Subcutaneous abdominal adipose tissue (tissue), 5 donors: ENCODE measurements around the gene ZC2HC1B.
A peak's percentile ranks its signal among the peaks of the same experiment; 100 is the strongest.

Experiments used
- H3K27ac ChIP-seq: one replicate; pipeline ENCODE4 v1.7.0; 2013; ENCODE audit warnings: low read depth, mild to moderate bottlenecking, inconsistent platforms, low read length, moderate library complexity
- H3K27me3 ChIP-seq, 5 donors: one replicate each; pipeline ENCODE4 v1.7.0; 2013; ENCODE audit warnings: low read length in 5 of 5, inconsistent platforms in 1 of 5; ENCODE audit not compliant: control insufficient read depth in 5 of 5, insufficient read depth in 4 of 5
- H3K36me3 ChIP-seq, 5 donors: one replicate each; pipeline ENCODE4 v1.7.0; 2013; ENCODE audit warnings: low read length in 5 of 5; ENCODE audit not compliant: control insufficient read depth in 5 of 5, insufficient read depth in 5 of 5
- H3K4me1 ChIP-seq, 5 donors: one replicate each; pipeline ENCODE4 v1.7.0; 2013; ENCODE audit warnings: low read length in 5 of 5, mild to moderate bottlenecking in 3 of 5, moderate library complexity in 1 of 5; ENCODE audit not compliant: control insufficient read depth in 5 of 5, insufficient read depth in 5 of 5
- H3K4me3 ChIP-seq, 5 donors: one replicate each; pipeline ENCODE4 v1.7.0; 2013; ENCODE audit warnings: low read length in 5 of 5, low read depth in 1 of 5
- H3K9ac ChIP-seq, 5 donors: one replicate each; pipeline ENCODE4 v1.7.0; 2013; ENCODE audit warnings: low read length in 5 of 5, mild to moderate bottlenecking in 4 of 5, moderate library complexity in 3 of 5
- H3K9me3 ChIP-seq, 5 donors: one replicate each; pipeline ENCODE4 v1.7.0; 2013; ENCODE audit warnings: low read length in 5 of 5; ENCODE audit not compliant: control insufficient read depth in 5 of 5
- donor health status: healthy.
- donor health status: healthy.
- donor health status: healthy.
- donor health status: healthy.
- donor health status: healthy.

The ZC2HC1B gene

GRCh38 chr6:143882401-143882930, 18.2 kb downstream of the ZC2HC1B start:
- Histone ChIP-seq H3K9ac (no peak overlapping the region), H3K4me1 (no peaks in the 10 kb centered on the region), H3K36me3 (no peaks in the 10 kb centered on the region), H3K4me3 (no peak overlapping the region), H3K27me3 (no peaks in the 10 kb centered on the region), H3K9me3 (peaks cover 0 to 12% (median 8%) of the 10 kb centered on the region in 5 donors), H3K27ac (no peak overlapping the region)

GRCh38 chr6:143884216-143884900, 20.1 kb downstream of the ZC2HC1B start:
- Histone ChIP-seq H3K4me3 (no peak overlapping the region), H3K9ac (no peak overlapping the region), H3K27ac (no peak overlapping the region), H3K9me3 (no peaks in the 10 kb centered on the region), H3K27me3 (no peaks in the 10 kb centered on the region), H3K4me1 (no peaks in the 10 kb centered on the region), H3K36me3 (no peaks in the 10 kb centered on the region)

DNA sequence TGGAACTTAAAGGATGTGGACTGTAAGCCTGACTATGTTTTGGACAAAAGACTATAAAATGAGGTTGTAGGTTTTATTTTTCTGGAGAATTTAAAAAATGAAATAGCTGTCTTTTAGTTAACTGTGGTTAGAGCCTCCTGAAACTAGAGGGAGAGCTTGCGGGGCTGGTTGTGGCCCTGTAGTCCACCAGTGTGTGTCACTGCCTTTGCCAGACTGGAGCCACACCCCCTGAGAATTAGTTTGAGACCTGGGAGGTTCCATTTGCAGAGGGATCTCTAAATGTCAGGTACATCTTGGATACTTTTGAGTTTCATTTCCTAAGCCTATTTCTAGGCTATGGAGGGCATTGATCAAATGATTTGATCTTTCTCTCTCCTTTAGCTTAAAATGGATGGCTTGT, 20.8 kb downstream of the ZC2HC1B start:
- Histone ChIP-seq H3K9me3 (no peaks in the 10 kb centered on the region), H3K4me3 (no peak overlapping the region), H3K36me3 (no peaks in the 10 kb centered on the region), H3K27ac (no peak overlapping the region), H3K27me3 (no peaks in the 10 kb centered on the region), H3K4me1 (no peaks in the 10 kb centered on the region), H3K9ac (no peak overlapping the region)

GRCh38 chr6:143894655-143895054, 30.4 kb downstream of the ZC2HC1B start:
- Histone ChIP-seq H3K27me3 (no peaks in the 10 kb centered on the region), H3K4me3 (no peak overlapping the region), H3K9me3 (no peaks in the 10 kb centered on the region), H3K36me3 (no peaks in the 10 kb centered on the region), H3K4me1 (peaks cover 0 to 10% (median 0%) of the 10 kb centered on the region in 5 donors), H3K9ac (no peak overlapping the region), H3K27ac (no peak overlapping the region)

- no peaks in the 10 kb centered on the region for H3K36me3 ChIP-seq
- no peak overlapping the region for H3K9ac ChIP-seq
- no peaks in the 10 kb centered on the region for H3K9me3 ChIP-seq
- no peaks in the 10 kb centered on the region for H3K27me3 ChIP-seq
- H3K4me3 ChIP-seq: no peak overlapping the region
- peaks cover 0 to 10% (median under 1%) of the 10 kb centered on the region in 5 donors for H3K4me1 ChIP-seq
- H3K27ac ChIP-seq: no peak overlapping the region
Measured at GRCh38 chr6:143896126-143896860, 32.0 kb downstream of the ZC2HC1B start.

DNA sequence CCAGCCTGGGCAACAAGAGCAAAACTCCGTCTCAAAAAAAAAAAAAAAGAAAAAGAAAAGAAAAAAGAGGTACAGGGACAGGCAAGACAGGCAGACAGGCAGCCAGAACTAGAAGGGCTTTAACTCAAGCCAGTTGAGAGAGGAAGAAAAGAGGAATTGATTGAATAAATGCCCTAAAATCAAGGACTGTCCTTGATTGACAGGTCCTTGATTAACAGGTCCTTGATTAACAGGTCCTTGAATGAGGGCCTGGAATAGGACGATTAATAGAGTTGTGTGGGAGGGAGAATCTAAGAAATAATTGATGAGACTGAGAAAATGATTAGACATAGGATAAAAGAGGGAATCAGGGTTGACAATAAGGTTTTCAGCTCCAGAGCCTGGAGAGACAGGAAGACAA, 36.1 kb downstream of the ZC2HC1B start:
- H3K36me3 ChIP-seq: no peaks in the 10 kb centered on the region
- no peaks in the 10 kb centered on the region for H3K9me3 ChIP-seq
- H3K9ac ChIP-seq: no peak overlapping the region
- no peak overlapping the region for H3K27ac ChIP-seq
- no peaks in the 10 kb centered on the region for H3K27me3 ChIP-seq
- no peak overlapping the region for H3K4me3 ChIP-seq
- H3K4me1 ChIP-seq: peaks cover 7 to 43% (median 20%) of the 10 kb centered on the region in 5 donors

DNA sequence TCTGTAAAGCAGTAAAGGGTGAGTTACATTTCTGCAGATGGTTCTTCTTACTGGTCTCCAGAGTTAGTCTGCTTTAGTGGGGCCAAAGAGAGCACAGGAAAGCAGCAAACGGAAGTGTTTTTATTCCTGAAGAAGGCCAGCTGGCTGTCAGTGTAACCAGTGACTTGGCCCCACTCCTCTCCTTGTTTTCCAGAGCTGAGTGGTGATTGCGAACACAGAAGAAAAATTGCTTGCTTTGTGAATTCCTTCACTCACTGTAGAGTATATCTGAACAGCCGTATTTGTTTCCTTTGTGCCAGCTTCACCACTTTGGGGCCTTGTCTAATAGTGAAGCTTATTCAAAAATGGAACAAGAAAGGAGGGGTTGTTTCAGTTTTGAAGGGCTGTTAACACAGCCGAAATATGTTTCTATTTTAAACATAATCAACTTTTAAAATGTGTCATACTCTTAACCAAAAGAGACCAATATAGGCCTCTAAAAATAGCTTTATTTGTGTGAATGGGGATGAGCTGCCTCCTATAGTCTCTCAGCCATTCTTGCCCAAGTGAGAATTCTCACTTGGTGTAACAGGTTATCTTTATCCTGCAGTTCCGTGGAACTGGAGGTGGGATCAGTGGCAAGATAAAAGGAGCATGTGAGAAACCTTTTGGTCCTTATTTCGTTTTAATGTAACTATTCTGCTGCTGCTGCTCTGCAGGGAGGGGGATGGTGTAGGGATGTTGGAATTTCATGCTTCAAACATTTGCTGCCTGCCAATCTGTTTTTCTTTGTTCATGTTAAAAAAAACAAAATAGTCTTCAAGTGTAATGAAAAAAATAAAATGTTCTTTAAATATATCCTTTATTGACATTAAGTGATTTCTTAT, 37.8 kb downstream of the ZC2HC1B start:
- Histone ChIP-seq H3K27me3 (no peaks in the 10 kb centered on the region), H3K4me3 (peak overlapping the region in 2 of 5 donors; percentile 22 to 33), H3K4me1 (peaks cover 7 to 33% (median 20%) of the 10 kb centered on the region in 5 donors), H3K9ac (peak overlapping the region in 2 of 5 donors; percentile 23 to 56), H3K9me3 (no peaks in the 10 kb centered on the region), H3K27ac (peak overlapping the region; percentile 73), H3K36me3 (no peaks in the 10 kb centered on the region)

GRCh38 chr6:143902827-143903226, 38.6 kb downstream of the ZC2HC1B start:
- Histone ChIP-seq H3K4me1 (peaks cover 7 to 33% (median 20%) of the 10 kb centered on the region in 5 donors), H3K36me3 (no peaks in the 10 kb centered on the region), H3K9me3 (no peaks in the 10 kb centered on the region), H3K4me3 (peak overlapping the region in 1 of 5 donors; percentile 1), H3K9ac (no peak overlapping the region), H3K27ac (peak overlapping the region; percentile 73), H3K27me3 (no peaks in the 10 kb centered on the region)

DNA sequence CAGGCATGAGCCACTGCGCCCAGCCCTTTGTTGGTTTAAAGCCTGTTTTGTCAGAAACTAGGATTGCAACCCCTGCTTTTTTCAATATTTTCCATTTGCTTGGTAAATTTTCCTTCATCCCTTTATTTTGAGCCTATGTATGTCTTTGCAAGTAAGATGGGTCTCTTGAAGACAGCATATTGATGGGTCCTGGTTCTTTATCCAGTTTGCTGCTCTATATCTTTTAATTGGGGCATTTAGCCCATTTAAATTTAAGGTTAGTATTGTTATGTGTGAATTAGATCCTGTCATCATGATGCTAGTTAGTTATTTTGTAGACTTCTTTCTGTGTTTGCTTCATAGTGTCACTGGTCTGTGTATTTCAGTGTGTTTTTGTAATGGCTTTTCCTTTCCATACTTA, 46.8 kb downstream of the ZC2HC1B start:
- no peak overlapping the region for H3K27ac ChIP-seq
- no peak overlapping the region for H3K4me3 ChIP-seq
- H3K27me3 ChIP-seq: no peaks in the 10 kb centered on the region
- no peak overlapping the region for H3K9ac ChIP-seq
- no peaks in the 10 kb centered on the region for H3K36me3 ChIP-seq
- H3K9me3 ChIP-seq: peaks cover 0 to 9% (median 7%) of the 10 kb centered on the region in 5 donors
- H3K4me1 ChIP-seq: no peaks in the 10 kb centered on the region
